HG03442 (cell line): ENCODE data around the gene NRIP1.
A peak's percentile ranks its signal among the peaks of the same experiment; 100 is the strongest.

Experiments used
- ATAC-seq: cut with Tn5 transposase; IDR thresholded peaks from one replicate; pipeline ENCODE4 v1.9.1; 2021; ENCODE audit warnings: mild to moderate bottlenecking, moderate library complexity; ENCODE audit not compliant: unreplicated experiment

NRIP1 gene

GRCh38 chr21:15010645-15011044, 54.2 kb downstream of the NRIP1 start:
- no peak for ATAC-seq

- ATAC-seq, result no peak
Measured at GRCh38 chr21:15009837-15010363, 54.9 kb downstream of the NRIP1 start.

- no peak for ATAC-seq
Measured at GRCh38 chr21:15007716-15008296, 57.0 kb downstream of the NRIP1 start.

- no peak for ATAC-seq
Measured at GRCh38 chr21:15006594-15007230, 58.1 kb downstream of the NRIP1 start.

GRCh38 chr21:15005391-15005790, 59.4 kb downstream of the NRIP1 start:
- ATAC-seq, result no peak

- no peak for ATAC-seq
Measured at GRCh38 chr21:15004721-15005370, 60.0 kb downstream of the NRIP1 start.

GRCh38 chr21:15003463-15004135, 61.2 kb downstream of the NRIP1 start:
- no peak for ATAC-seq

- peak; percentile 71 for ATAC-seq
Measured at GRCh38 chr21:15001857-15002606, 62.8 kb downstream of the NRIP1 start.

GRCh38 chr21:15001113-15001512, 63.7 kb downstream of the NRIP1 start:
- ATAC-seq, result no peak

- no peak for ATAC-seq
Measured at GRCh38 chr21:15000081-15000480, 64.7 kb downstream of the NRIP1 start.

GRCh38 chr21:14998784-14999183, 66.0 kb downstream of the NRIP1 start:
- no peak for ATAC-seq

- no peak for ATAC-seq
Measured at GRCh38 chr21:14998336-14998735, 66.5 kb downstream of the NRIP1 start.

- no peak for ATAC-seq
Measured at GRCh38 chr21:14995695-14996490, 68.9 kb downstream of the NRIP1 start.

- ATAC-seq, result no peak
Measured at GRCh38 chr21:14995226-14995625, 69.6 kb downstream of the NRIP1 start.

GRCh38 chr21:14993115-14993514, 71.7 kb downstream of the NRIP1 start:
- ATAC-seq, result no peak

GRCh38 chr21:14991957-14992356, 72.8 kb downstream of the NRIP1 start:
- ATAC-seq, result no peak

GRCh38 chr21:14989359-14989758, 75.4 kb downstream of the NRIP1 start:
- ATAC-seq, result no peak

- ATAC-seq, result no peak
Measured at GRCh38 chr21:14988760-14989159, 76.0 kb downstream of the NRIP1 start.

GRCh38 chr21:14987370-14988170, 77.2 kb downstream of the NRIP1 start:
- no peak for ATAC-seq
